TTC549 (cell line): ENCODE data around the gene RAB3GAP1.
"Not testable (repeated sequence)": the region's sequence is repeated elsewhere in the genome, so short reads cannot be mapped to it uniquely, and the experiment has no call there.

Experiments
- FAIRE-seq: peaks from 2 replicates; lab custom pipeline; 2012; peaks lifted over from hg19 to GRCh38; lab: Jason Lieb, UNC

Gene RAB3GAP1

DNA sequence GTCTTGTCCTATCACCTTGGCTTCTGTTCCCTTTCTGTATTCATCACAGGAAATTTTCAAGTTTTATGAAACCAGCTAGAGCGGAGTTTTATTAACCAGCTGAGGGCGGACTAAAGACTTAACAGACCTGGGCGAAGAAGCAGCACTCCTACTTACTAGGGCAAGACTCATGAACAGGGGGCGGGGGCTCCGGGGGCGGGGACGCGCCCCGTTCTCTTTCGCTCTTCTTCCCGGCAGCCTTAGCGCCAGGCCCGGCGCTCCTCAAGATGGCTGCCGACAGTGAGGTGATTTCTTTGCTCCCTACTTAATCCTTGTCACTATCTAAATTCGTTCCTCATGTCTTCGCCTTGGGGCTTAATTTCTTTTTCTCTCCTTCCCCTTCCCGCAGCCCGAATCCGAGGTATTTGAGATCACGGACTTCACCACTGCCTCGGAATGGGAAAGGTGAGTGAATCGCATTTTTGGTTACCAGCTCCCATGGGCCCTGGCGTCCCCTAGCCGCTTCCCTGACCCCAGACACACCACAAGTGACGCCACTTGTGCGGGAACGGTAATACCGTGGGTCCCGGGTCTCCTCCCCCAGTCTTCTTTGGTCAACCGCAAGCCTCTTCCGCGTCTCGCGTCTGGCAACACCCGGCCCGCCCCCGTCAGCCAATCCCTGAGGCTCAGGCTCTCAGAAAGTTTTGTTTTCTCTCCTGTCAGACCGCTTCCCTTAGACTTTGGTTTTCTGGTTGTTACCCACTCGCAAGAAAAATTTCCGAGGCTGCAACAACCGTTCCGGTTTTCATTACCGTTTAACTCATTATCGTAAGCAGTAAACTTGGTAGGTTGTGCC lies at the start of gene RAB3GAP1:
Gene RAB3GAP1 (plus strand): TSS at position 251 of the 835 bp plus-strand sequence. CDS start 16 bp downstream, at position 267.
- no peak for FAIRE-seq

DNA sequence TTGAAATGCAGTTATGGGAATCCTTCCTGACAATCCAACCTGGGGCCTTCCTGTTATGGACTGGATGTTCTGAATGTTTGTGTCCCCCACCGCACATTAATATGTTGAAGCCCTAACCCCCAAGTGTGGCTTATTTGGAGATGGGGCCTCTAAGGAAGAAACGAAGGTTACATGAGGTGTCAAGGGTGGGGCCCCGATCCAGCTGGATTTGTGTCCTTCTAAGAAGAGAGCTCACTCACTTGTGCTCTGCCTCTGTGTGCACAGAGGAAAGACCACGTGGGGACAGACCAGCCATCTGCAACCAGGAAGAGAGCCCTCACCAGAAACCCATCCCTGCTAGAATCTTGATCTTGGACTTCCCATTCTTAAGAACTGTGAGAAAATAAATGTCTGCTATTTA lies 49.3 kb upstream of the RAB3GAP1 start:
- no peak for FAIRE-seq

DNA sequence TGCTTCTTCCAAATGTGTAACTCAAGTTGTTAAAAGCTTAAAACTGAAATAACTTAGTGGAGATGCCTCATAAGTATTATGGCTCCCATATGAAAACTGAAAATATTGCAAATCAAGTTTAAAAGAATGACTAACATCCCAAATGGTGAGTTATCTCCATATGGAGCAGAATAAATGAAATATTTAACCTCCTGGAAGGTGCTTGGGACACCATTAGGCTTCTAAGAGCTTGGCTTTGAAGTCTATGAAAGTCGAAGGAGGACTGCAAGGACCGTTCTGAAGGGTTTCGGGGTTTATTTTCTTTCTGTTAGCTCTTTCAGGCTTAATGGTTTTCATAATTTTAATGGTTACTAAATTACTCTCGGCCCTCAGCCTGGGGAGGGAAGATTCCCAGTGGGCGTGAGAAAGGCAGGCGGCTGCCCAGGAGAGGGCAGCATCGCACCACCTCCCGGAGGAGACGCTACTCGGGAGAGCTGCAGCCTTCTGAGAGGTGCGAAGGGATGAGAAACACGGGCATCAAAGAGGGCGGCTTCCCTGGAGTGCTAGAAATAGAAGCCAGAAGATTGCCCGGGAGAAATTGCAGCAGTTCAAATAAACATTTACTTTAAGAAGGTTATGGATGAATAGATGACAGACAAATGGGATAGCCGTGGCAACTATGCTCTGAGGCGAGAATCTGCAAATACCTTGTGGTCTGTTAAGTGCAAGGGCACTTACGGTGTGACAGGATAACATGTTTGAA lies 47.9 kb upstream of the RAB3GAP1 start:
- peak; percentile 62 for FAIRE-seq

DNA sequence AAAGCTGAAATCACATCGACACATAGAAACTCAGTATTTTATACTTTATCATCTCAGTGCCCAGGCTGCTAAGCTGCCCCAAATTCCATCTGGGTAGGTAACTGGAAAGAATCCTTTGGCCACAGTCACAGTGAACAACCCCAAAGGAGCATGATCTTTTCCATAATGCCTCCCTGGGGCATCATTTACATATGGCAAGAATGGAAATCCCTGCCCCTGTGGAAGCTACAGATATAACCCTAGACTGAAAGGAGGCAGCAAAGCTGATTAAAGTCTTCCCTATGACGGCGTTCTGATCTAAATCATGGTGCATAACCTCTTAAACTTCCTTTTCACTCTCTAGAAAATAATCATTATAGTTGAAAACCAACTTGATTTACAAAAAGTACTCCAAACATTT lies 46.3 kb upstream of the RAB3GAP1 start:
- no peak for FAIRE-seq

DNA sequence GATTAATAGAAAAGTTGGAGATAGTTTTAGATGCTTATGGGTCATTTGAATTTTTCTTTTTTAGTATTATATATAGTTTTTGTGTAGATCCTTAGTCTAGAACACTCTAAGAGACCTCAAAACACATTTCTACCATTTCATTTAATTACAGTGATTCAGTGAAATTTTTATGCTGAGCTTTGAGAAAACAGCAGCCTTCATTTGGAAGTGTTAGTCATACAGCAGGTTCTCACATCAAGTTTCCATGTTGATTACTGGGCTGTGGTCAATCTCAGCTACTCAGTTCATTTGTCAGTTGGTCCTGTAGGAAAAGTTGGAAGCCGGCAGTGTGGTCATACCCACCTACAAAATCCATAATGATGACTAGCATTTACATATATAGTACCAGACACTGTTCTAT lies 42.8 kb upstream of the RAB3GAP1 start:
- no peak for FAIRE-seq

DNA sequence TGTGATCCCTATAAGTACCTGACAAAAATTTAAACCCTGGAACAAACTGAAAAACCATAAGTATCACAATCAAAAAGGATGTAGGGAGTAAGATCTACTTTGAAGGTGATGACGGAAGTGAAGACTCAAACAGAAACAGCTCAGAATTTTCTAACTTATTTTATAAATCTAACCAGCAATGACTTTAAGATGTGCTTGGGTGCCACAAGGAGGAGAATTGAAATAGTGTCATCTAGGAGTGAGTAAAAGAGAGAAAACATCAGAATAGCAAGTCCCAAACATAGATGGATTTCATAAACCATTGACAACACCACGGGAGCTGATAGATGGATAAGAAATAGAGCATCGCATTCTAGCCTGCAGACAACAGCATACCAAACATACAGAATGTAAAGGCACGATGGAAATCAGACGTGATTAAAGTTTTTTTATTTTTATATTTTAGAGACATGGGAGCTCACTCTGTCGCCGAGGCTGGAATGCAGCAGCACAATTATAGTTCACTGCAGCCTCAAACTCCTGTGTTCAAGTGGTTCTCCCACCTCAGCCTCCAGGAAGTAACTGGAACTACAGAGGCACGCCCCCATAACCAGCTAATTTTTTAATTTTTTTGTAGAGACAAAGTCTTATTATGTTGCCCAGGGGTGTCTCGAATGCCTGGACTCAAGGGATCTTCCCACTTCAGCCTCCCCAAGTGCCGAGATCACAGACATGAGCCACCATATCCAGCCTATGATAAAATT lies 41.7 kb upstream of the RAB3GAP1 start:
- FAIRE-seq, result no peak

DNA sequence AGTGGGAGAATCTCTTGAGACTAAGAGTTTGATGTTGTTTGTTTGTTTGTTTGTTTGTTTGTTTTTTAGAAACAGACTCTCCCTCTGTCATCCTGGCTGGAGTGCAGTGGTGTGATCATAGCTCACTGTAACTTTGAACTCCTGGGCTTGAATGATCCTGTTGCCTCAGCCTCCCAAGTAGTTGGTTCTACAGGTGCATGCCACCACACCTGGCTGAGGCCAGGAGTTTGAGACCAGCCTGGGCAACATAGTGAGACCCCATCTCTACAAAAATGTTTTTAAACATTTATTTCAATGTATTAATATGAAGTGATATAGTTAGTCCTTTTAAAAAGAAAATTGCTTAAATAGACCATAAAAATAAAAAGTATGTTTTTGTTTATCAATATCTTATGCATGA lies 40.5 kb upstream of the RAB3GAP1 start:
- no peak for FAIRE-seq

DNA sequence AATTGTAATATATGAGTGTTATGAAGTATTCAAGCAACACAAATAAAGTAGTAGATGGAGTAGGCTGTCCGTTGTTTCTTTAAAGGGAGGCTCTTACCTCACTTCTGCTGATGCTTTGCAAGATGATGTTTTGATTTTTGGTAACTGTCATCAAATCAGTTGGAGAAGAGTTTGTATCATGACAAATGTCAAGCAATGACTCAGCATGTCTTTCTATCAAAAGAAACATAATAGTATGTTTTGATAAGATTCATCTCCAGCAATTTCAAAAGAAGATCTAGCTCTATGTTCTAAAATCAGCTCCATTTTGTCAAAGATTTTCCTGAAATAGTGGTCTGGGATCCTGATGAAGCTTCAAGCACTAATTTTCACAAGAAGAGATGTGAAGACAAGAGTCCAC lies 30.5 kb upstream of the RAB3GAP1 start:
- FAIRE-seq, result no peak

DNA sequence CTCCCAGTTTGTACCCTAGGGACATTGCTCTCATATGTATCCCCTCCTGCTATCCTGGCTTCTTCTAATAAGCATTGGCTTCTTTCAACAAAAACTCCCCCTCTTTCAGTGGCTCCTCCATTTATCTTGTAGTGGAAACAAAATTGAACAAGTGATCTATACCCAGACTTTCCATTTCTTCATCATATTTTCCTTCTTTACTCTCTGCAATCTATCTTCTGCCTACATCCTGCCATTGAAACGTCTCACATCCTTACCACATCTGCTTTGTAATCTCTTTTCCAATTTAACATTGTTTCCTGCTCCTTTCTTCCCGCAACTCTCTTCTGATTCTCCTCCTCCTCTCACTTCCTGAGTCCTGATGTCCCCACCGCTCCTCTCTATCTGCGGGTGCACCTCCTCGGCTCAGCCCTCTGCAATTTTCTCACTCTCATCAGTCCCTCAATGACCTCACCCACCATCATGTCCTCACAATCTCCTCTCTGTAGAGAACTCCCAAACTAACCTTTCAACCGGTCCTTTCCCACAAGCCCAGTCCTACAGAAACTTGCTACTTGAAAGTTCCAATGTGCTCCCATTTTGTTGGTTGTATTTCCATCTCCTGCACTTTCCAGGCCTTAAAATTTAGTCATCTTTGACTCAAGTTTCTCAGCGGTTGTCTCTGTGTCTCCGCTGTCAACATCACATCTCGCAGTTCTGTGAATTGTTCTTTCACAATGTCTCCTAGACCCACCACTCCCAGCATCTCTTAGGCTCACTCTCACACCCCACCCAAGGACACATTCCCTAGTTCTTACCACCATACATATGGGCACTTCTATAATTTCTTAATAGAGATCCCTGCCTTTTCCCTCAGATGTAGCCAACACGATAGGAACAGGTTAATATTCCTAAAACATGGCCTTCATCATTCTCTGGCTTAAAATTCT lies 28.9 kb upstream of the RAB3GAP1 start:
- no peak for FAIRE-seq

DNA sequence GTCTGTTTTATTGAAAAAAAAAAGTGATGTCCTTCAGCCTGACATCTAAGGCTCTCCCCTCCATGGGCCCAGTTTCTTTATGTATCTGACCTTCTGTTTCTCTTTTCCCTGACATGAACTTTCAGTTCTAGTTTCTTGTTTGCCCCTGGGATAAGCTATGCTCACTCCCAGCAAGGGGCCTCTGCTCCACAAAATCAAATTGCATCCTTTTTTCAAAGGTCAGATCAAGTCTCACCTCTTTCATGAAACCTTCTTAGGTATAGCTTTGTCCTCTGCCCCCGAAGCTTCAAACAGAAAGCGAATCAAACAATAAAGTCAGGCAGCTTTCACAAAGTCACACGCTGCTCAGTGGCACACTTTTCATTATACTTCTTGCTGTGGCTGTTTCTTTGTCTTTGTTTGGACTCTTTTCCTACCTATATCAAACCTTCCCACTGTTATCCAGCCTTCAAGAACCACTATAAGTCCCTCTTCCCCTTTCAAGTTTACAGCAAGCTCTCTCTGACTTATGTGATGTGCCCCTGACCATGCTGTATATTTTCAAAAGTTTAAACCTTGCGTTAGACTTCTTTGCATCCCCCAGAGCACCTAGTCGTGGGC lies 28.1 kb upstream of the RAB3GAP1 start:
- no peak for FAIRE-seq

DNA sequence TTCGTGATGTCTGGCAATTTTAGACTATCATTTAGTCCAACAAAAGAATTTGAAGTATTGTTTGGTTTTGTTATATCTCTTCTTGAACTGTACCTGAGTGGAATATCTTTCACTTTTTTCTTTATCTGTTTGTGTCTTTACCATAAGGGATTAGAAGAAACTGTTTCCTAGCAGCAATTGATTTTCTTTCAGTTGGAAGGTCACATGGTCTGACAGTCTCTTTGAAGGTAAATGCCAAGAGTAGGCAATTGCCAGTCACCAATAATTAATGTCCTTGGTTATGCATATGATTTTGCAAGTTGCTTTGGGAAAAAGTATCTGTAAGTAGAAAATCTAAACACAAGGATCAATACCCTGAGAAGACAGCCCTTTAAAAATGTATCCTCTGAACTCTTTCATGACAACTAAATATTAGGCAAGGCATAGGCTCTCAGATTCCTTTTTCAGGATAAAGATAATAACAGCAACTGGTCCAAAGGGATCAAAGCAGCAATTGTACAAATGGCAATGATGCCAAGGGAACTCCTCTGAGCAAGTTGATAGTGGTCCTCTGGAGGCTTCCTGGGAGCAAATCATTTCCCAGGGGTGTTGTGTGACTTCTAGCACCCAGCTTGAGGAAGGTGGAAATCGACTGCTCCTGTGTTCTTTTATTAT lies 22.5 kb upstream of the RAB3GAP1 start:
- no peak for FAIRE-seq

DNA sequence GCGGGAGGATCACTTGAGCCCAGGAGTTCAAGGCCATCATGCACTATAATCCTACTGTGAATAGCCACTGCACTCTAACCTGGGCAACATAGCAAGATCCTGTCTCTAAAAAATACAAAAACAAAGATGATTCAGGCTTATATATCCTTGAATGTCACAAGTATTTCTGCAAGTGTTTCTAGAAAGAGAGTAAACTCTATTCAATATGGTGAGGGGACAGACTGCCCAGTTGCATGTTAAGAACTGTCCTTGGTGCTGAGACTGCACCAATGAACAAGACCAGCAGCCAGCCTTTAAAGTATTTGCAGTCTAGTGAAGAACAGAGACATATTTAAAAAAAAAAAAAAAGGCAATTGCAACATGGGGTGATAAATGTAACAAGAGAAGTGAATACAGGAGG lies 21.3 kb upstream of the RAB3GAP1 start:
- no peak for FAIRE-seq

DNA sequence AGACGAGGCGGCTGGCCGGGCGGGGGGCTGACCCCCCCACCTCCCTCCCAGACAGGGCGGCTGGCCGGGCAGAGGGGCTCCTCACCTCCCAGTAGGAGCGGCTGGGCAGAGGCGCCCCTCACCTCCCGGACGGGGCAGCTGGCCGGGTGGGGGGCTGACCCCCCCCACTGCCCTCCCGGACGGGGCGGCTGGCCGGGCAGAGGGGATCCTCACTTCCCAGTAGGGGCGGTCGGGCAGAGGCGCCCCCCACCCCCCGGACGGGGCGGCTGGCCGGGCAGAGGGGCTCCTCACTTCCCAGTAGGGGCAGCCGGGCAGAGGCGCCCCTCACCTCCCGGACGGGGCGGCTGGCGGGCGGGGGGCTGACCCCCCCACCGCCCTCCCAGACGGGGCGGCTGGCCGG lies 18.9 kb upstream of the RAB3GAP1 start:
- FAIRE-seq, result not testable (repeated sequence)

DNA sequence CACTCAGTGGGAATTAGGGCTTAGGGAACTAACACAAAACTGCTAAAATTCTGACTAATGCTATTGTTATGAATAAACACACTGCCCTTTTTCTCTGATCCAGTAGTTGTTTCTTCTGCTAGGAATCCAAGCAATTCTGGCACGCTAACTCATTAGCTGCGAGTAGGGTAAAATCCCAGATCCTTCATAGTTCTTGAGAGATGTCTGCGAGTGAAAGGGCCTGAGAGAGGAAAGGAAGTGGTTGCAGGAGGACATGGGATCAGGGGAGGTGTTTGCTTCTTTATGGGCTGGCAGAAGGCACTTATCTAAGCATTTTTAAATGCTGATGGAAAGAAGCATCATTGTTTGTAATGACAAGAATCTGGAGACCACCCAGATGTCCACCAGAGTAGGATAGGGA lies 14.3 kb upstream of the RAB3GAP1 start:
- FAIRE-seq, result no peak

DNA sequence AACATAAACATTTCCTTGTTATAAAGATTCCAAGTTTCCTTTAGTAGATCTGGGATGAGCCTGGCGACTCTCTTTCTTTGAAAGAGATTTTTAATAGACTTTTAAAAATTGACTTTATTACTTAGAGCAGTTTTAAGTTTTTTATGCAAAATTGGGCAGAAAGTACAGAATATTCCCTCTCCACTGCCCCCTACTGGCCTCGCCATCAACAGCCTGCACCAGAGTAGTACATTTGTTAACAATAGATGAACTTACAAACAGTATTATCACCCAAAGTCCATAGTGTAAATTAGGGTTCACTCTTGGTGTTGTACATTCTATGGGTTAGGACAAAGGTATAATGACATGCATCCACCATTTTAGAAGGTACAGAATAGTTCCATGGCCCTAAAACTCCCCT lies 8.7 kb upstream of the RAB3GAP1 start:
- no peak for FAIRE-seq

DNA sequence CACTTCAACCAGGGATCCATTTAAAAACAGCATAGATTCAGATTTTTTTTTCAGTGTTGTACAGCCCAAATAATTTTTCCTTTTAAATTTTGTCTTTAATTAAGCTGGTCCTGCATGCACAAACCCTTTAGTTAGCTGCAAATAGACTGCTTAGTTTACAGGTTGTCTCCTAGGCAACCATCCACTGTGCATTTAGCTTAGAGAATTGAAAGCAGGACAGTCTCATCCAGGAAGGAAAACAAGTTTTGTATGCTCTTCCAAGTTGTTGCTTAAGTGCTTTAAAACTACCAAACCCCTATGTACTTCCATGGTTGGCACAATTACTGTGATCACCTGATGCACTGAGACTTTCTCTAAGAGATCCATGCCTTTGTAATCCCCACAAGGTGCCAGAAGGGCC lies 4.8 kb upstream of the RAB3GAP1 start, which contains the start of gene MAP3K19:
Gene MAP3K19 (minus strand): TSS at position 148 of the 400 bp plus-strand sequence. CDS start 22,800 bp downstream, outside the sequence.
- FAIRE-seq, result no peak

DNA sequence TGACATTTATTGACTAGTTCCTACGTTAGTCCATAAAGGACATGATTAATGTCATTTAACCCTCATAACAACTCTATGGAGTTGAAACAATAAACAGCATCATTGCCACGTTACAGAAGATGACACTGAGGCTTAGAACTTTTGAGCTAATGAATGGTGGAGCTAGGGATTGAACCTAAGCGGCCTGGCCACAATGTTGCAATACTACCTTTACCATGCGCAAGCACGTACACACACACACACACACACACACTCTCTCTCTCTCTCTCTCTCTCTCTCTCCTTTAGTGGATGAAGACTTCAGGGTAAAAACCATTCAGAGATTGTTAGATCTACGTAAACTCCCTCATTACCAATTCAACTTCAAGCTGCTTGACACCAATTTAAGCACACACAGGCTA lies 4.0 kb upstream of the RAB3GAP1 start:
- FAIRE-seq, result no peak

DNA sequence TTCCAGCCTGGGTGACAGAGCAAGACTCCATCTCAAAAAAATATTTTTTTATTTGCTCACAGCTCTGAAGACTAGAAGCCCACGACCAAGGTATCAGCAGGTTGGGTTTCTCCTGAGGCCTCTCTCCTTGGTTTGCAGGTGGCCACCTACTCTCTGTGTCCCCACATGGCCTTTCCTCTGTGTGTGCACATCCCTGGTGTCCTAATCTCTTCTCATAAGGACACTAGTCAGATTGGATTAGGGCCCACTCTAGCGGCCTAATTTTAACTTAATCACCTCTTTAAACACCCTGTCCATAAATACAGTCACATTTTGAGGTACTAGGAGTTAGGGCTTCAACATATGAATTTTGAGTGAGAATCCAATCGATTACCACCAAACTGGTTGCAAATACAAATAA lies 2.0 kb upstream of the RAB3GAP1 start:
- no peak for FAIRE-seq

DNA sequence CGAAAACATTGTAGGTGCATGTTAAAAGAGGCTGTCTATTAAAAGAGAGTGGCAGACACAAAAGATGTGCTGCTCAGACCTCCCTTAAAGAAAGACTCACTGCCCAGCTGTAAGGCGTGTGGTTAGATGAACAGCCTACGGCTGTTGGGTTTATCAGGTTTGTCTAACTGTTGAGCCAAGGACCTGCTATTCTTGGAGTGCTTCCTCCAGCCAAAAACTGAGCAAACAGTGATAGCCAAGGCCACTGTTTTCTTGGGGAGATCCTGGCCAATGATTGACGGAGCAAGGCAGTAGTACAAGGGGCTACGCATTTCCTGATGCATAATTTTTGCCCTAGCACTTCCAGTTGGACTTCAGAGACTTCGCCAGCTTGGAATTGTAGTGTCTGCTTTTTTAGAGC lies 1.4 kb upstream of the RAB3GAP1 start:
- no peak for FAIRE-seq

DNA sequence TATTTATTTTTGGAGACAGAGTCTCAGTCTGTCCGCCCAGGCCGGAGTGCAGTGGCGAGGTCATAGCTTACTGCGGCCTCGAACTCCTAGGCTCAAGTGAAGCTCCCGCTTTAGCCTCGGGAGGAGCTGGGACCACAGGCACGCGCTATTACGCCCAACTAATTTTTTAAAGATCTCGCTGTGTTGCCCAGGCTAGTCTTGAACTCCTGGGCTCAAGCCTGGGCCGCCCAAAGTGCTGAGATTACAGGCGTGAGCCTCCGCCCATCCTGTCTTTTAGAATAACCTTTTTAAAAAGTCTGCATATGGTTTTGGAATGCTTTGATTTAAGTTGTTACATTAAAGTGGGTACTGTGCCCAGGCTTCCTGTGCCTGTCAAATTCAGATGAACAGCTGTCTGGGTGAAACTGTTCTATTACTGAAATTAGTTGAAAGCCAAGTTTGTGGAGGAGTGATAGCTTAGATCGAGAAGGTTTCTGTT lies 944 bp downstream of the RAB3GAP1 start:
- FAIRE-seq, result no peak
